Peyer's patch (tissue), 4 donors: ENCODE data around the gene FAM117B.

ENCODE experiments used
- CTCF ChIP-seq, 6 experiments: fragments of 450-650 bp in 4 of 6; fragments of 200-600 bp in 2 of 6; sonication (generic) in 1 of 6; IDR thresholded peaks; one replicate each; pipeline ENCODE4 v1.5.1; 2017 to 2019; ENCODE audit warnings: antibody characterized with exemption in 6 of 6, mild to moderate bottlenecking in 3 of 6, moderate library complexity in 1 of 6
- POLR2A ChIP-seq, 2 donors: fragments of 450-650 bp; IDR thresholded peaks; one replicate each; pipeline ENCODE4 v1.5.1; 2017; ENCODE audit warnings: antibody characterized with exemption in 2 of 2, mild to moderate bottlenecking in 2 of 2, moderate library complexity in 2 of 2

GRCh38 chr2:202749477-202749876 is 114.7 kb downstream of the FAM117B start:
- no peak for TF ChIP-seq CTCF (IDR thresholded peaks at IDR 0.05)
- no peak for TF ChIP-seq POLR2A (IDR thresholded peaks at IDR 0.05)
